Thoracic aorta (tissue), 2 donors: Measurements from ENCODE around the gene CLEC2A. TPM values are rescaled to one million over a fixed set of nuclear protein-coding genes. Genes with fewer than 3 reads are reported as not detected.
"Not testable (repeated sequence)": the region's sequence is repeated elsewhere in the genome, so short reads cannot be mapped to it uniquely, and the experiment has no call there.

Source experiments
- ATAC-seq: fragments of 150-250 bp; one replicate; pipeline ENCODE4 v1.8.0; 2017; ENCODE audit warnings: low read depth; ENCODE audit not compliant: insufficient number of reproducible peaks, low FRiP score
- DNase-seq: peaks from one replicate; pipeline ENCODE4 v3.0.0-alpha.2; 2020; ENCODE audit warnings: low spot score
- H3K27ac ChIP-seq, 2 donors: fragments of 200-600 bp; sonication (generic); 1 replicate in 1 of 2; 2 replicates in 1 of 2; pipeline ENCODE4 v1.5.1; 2016; ENCODE audit warnings: mild to moderate bottlenecking in 2 of 2, moderate library complexity in 2 of 2
- H3K27me3 ChIP-seq: fragments of 200-600 bp; sonication (generic); replicated peaks from 2 replicates; pipeline ENCODE4 v1.6.0; 2016; ENCODE audit warnings: mild to moderate bottlenecking; ENCODE audit not compliant: insufficient read depth
- H3K36me3 ChIP-seq: fragments of 200-600 bp; sonication (generic); one replicate; pipeline ENCODE4 v1.5.1; 2016
- H3K4me1 ChIP-seq, 2 donors: fragments of 200-600 bp; sonication (generic); 1 replicate in 1 of 2; 2 replicates in 1 of 2; pipeline versions ENCODE4 v1.5.1 to v1.6.0; 2016; ENCODE audit warnings: low read depth in 2 of 2, mild to moderate bottlenecking in 1 of 2; ENCODE audit not compliant: control insufficient read depth in 1 of 2
- H3K4me3 ChIP-seq: fragments of 200-600 bp; sonication (generic); 2 replicates; pipeline ENCODE4 v1.5.1; 2016; ENCODE audit warnings: mild to moderate bottlenecking
- H3K9me3 ChIP-seq: fragments of 200-600 bp; sonication (generic); 2 replicates; pipeline ENCODE4 v1.5.1; 2016
- total RNA-seq, 2 donors: library from RNA; depleted of rRNA; stranded (reverse); fragments of >200 nt; gene quantifications; one replicate each; pipeline versions ENCODE4 v1.1.0 to v1.2.3, GENCODE V29; 2016
- TF ChIP-seq, protein P1 (sequence below): fragments of 200-600 bp; sonication (generic); IDR thresholded peaks from one replicate; pipeline ENCODE4 v1.5.1; 2019; ENCODE audit warnings: antibody characterized with exemption

CLEC2A gene, protein sequence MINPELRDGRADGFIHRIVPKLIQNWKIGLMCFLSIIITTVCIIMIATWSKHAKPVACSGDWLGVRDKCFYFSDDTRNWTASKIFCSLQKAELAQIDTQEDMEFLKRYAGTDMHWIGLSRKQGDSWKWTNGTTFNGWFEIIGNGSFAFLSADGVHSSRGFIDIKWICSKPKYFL
- total RNA-seq: not detected

DNA sequence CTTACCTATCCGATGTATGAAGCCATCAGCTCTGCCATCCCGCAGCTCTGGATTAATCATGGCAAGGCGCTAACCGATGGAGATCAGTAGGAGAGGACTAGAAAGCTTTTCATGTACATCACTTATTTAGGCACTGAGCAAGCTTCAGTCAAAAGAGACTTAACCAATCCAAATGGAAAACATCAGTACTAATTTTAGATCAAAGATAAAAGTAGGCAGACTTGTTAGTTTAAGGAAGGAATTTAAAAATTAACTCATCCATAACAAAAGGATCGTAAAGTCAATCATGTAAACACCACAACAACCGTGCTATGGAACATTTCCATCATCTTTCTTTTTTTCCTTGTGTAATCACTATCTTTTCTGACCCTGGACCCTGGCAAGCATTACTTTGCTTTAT, at the start of gene CLEC2A:
Gene CLEC2A (minus strand): TSS at position 101 of the 400 bp plus-strand sequence. CDS start 41 bp downstream, at position 60.
- DNase-seq (no peak), ATAC-seq (no peak)
- Histone ChIP-seq H3K9me3 (no peaks in the 10 kb centered on the region), H3K27ac (no peak within 1 kb of the TSS), H3K27me3 (no peaks in the 10 kb centered on the region), H3K36me3 (no peaks in the 10 kb centered on the region), H3K4me1 (no peaks in the 10 kb centered on the region), H3K4me3 (no peak within 1 kb of the TSS)
- TF ChIP-seq, protein P1, sequence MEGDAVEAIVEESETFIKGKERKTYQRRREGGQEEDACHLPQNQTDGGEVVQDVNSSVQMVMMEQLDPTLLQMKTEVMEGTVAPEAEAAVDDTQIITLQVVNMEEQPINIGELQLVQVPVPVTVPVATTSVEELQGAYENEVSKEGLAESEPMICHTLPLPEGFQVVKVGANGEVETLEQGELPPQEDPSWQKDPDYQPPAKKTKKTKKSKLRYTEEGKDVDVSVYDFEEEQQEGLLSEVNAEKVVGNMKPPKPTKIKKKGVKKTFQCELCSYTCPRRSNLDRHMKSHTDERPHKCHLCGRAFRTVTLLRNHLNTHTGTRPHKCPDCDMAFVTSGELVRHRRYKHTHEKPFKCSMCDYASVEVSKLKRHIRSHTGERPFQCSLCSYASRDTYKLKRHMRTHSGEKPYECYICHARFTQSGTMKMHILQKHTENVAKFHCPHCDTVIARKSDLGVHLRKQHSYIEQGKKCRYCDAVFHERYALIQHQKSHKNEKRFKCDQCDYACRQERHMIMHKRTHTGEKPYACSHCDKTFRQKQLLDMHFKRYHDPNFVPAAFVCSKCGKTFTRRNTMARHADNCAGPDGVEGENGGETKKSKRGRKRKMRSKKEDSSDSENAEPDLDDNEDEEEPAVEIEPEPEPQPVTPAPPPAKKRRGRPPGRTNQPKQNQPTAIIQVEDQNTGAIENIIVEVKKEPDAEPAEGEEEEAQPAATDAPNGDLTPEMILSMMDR: no peak

DNA sequence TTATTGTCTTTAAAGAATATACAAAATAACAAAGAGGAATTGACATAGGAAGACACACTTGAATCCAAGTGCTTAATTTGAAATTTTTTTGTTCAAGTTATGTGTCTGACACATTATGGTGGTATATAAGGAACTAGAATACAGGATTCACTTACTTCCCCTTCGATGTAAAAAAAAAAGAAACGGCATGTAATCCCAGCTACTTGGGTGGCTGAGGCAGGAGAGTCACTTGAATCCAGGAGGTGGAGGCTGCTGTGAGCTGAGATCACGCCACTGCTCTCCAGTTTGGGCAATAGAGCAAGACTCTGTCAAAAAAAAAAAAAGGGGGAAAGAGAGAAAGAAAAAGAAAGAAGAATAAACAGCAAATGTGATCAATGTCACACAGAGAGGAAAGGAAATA, 48.0 kb upstream of the CLEC2A start:
- no peaks in the 10 kb centered on the region for H3K27me3 ChIP-seq
- DNase-seq (no peak), ATAC-seq (no peak)
- TF ChIP-seq, protein P1: no peak
- H3K27ac ChIP-seq: no peak overlapping the region
- H3K36me3 ChIP-seq: no peaks in the 10 kb centered on the region
- H3K4me3 ChIP-seq: no peak overlapping the region
- H3K4me1 ChIP-seq: no peaks in the 10 kb centered on the region
- no peaks in the 10 kb centered on the region for H3K9me3 ChIP-seq

DNA sequence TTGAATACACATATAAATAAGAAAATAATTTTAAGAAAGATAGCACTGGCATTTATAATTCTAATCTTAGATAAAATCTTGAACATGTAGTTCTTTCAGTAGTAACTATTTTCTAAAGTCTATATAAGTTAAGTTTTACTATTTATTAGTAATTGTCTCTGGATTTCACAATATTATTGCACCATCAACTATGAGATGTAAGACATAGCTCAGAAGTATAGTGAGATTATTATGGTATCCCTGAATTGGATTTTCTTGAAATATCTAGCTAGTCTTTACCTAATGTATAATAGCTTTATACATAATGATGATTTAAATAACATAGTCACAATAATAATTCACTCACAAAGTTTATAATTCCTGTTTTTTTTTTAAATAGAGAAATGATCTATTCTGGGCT, 45.7 kb upstream of the CLEC2A start:
- no peaks in the 10 kb centered on the region for H3K4me1 ChIP-seq
- H3K27me3 ChIP-seq: no peaks in the 10 kb centered on the region
- no peak for DNase-seq

DNA sequence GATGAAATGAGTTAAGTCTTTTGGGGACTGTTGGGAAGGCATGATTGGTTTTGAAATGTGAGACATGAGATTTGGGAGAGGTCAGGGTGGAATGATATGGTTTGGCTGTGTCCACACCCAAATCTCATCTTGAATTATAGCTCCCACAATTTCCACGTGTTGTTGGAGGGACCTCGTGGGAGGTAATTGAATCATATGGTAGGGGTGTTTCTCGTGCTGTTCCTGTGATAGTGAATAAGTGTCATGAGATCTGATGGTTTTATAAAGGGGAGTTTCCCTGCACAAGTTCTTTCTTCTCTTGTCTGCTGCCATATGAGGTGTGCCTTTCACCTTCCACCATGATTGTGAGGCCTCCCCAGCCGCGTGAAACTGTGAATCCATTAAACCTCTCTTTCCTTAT, 44.5 kb upstream of the CLEC2A start:
- not testable (repeated sequence) for ATAC-seq, H3K27me3 ChIP-seq, DNase-seq, H3K4me1 ChIP-seq, H3K27ac ChIP-seq, H3K4me3 ChIP-seq, H3K9me3 ChIP-seq, H3K36me3 ChIP-seq

More for the DNA sequence above, 45.7 kb upstream of the CLEC2A start:
- TF ChIP-seq, protein P1: no peak
- Histone ChIP-seq H3K36me3 (no peaks in the 10 kb centered on the region), H3K27ac (no peak overlapping the region), H3K4me3 (no peak overlapping the region), H3K9me3 (no peaks in the 10 kb centered on the region)
- no peak for ATAC-seq

DNA sequence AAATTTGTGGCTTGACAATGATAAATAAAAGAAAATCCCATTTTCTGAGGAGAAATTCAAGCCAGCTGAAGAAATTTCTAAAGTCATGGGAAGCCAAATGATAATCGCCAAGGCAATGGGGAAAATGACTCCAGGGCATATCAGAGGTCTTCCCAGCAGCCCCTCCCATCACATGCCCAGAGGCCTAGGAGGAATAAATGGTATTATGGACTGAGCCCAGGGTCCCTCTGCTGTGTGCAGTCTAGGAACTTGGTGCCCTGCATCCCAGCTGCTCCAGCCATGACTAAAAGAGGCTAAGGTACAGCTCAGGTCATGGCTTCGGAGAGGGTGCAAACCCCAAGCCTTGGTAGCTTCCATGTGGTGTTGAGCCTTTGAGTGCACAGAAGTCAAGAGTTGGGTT, 43.4 kb upstream of the CLEC2A start:
- no peak for ATAC-seq
- DNase-seq: no peak

DNA sequence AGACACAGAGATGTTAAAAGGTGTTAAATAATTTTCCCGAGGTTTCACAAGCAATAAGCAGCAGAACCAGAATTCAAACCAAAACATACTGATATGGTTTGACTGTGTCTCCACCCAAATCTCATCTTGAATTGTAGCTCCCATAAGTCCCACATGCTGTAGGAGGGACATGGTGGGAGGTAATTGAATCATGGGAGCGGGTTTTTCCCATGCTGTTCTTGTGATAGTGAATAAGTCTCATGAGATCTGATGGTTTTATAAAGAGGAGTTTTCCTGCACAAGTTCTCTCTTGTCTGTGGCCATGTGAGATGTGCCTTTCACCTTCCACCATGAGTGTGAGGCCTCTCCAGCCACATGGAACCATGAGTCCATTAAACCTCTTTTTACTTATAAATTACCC, 42.6 kb upstream of the CLEC2A start:
- H3K9me3 ChIP-seq, ATAC-seq, DNase-seq, H3K4me1 ChIP-seq, H3K36me3 ChIP-seq, H3K27me3 ChIP-seq, H3K4me3 ChIP-seq, H3K27ac ChIP-seq: not testable (repeated sequence)

More for the DNA sequence above, 43.4 kb upstream of the CLEC2A start:
- Histone ChIP-seq H3K4me1 (no peaks in the 10 kb centered on the region), H3K27me3 (no peaks in the 10 kb centered on the region), H3K36me3 (no peaks in the 10 kb centered on the region), H3K4me3 (no peak overlapping the region), H3K9me3 (no peaks in the 10 kb centered on the region), H3K27ac (no peak overlapping the region)
- TF ChIP-seq, protein P1: no peak
